ENCODE measurements around the gene TTC14. TPM values are rescaled to one million over a fixed set of nuclear protein-coding genes. Genes with fewer than 3 reads are reported as not detected.

The TTC14 gene
- total and polyA plus RNA-seq, 2 of the 8 experiments (the other 6 are each of a cell fraction or from before 2014, with no cell fraction given): 10.2 to 22.3 TPM

DNA sequence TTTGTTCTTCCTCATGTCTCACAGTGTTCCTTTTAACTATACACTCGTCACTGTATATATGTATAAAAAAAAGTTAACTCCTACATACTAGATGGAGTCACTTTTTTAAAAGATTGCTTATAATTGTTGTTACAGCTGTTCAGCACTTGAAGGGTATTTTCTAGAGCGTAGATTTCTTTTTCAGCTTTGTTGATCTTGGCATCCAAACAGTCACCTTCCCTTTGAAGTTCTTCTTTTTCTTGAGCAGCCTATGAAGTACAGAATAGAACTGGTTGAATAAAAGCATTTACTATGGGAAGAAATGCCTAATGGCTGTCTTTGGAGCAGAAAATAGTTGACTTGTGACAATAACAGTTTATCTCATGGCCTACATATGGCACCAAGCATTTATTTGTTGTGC lies 17.8 kb downstream of the TTC14 start:
- no peak for FAIRE-seq
- H4K20me1 ChIP-seq (replicated peaks in 1 of 2; ENCODE audit: control insufficient read depth in 1 of 2, insufficient read depth in 2 of 2, low read length in 2 of 2): no peaks in the 10 kb centered on the region
- CTCF ChIA-PET (ENCODE audit: partially characterized antibody): no interaction called here
- TF ChIP-seq ASH2L (IDR thresholded peaks at IDR 0.05; ENCODE audit: low read length): no peak
- no peak for TF ChIP-seq BACH1 (IDR thresholded peaks at IDR 0.05; ENCODE audit: low read length)
- no peak for TF ChIP-seq CHD1 (IDR thresholded peaks at IDR 0.05; ENCODE audit: low read depth, low read length)
- TF ChIP-seq CBX5 (IDR thresholded peaks at IDR 0.05; ENCODE audit: low read depth, low read length): no peak
- no peak for TF ChIP-seq RFX5 (IDR thresholded peaks at IDR 0.05; ENCODE audit: borderline replicate concordance, low read depth, low read length)
- no peak for TF ChIP-seq KDM1A (IDR thresholded peaks at IDR 0.05; ENCODE audit: borderline replicate concordance, low read length)
- no peak for TF ChIP-seq SIN3A (conservative IDR thresholded peaks at IDR 0.05 in 1 of 2, IDR thresholded peaks at IDR 0.05 in 1 of 2; ENCODE audit: low read depth in 1 of 2, low read length in 2 of 2)
- no peak for TF ChIP-seq BRCA1 (IDR thresholded peaks at IDR 0.05; ENCODE audit: low read depth, low read length)
- no peak for TF ChIP-seq KDM4A (IDR thresholded peaks at IDR 0.05; ENCODE audit: low read depth, low read length, severe bottlenecking)
- no peak for TF ChIP-seq CEBPB (IDR thresholded peaks at IDR 0.05; ENCODE audit: low read depth, low read length)

More for the DNA sequence above, 17.8 kb downstream of the TTC14 start:
- no peak overlapping the region for H2AK5ac ChIP-seq (ENCODE audit: low read depth, low read length)
- H3K9me3 ChIP-seq (ENCODE audit: insufficient read depth in 2 of 2, low read depth in 1 of 2, low read length in 1 of 2): no peaks in the 10 kb centered on the region
- no peak overlapping the region for H2BK120ac ChIP-seq (replicated peaks; ENCODE audit: low read depth, low read length)
- no peak overlapping the region for H2BK12ac ChIP-seq (ENCODE audit: low read depth, low read length)
- H3K27ac ChIP-seq (ENCODE audit: low read depth, low read length): no peak overlapping the region
- H3K36me3 ChIP-seq (ENCODE audit: control insufficient read depth in 2 of 4, insufficient read depth in 4 of 4, low read length in 3 of 4): 0 out of 8 replicates have a peak, but pooled peaks cover 0 to 3% (median 0%) of the 10 kb centered on the region in 4 experiments
- H3K4me3 ChIP-seq (ENCODE audit: extremely low read depth in 1 of 4, insufficient read depth in 2 of 4, low read depth in 3 of 4, low read length in 4 of 4): no peak overlapping the region
- H2BK5ac ChIP-seq (ENCODE audit: low read depth, low read length): no peak overlapping the region
- no peak overlapping the region for H4K8ac ChIP-seq (ENCODE audit: extremely low read depth, insufficient read depth, low read length)
- POLR2A ChIA-PET (ENCODE audit: partially characterized antibody): no interaction called here
- H4K5ac ChIP-seq (ENCODE audit: insufficient read length, low read depth, low read length): no peak overlapping the region
- H3K4ac ChIP-seq (replicated peaks; ENCODE audit: insufficient read length, low read depth, low read length): no peak overlapping the region
- 100% methylated on average over 2 of the region's 2 CpGs; no CpG with 5 or more reads in 1 of the 2 experiments for WGBS, 2 experiments (ENCODE audit: extremely low coverage in 1 of 2, insufficient coverage in 1 of 2, insufficient read length in 1 of 2, insufficient replicate concordance in 2 of 2, low coverage in 1 of 2, low lambda C conversion rate in 2 of 2, missing lambda C conversion rate in 1 of 2)
- no peaks in the 10 kb centered on the region for H3K79me1 ChIP-seq (ENCODE audit: low read depth, low read length)
- H3K9ac ChIP-seq (replicated peaks in 1 of 4; ENCODE audit: extremely low read depth in 1 of 4, low read depth in 3 of 4, low read length in 3 of 4): no peak overlapping the region
- H2BK15ac ChIP-seq (ENCODE audit: low read length): no peak overlapping the region
- H2BK20ac ChIP-seq (ENCODE audit: low read length): no peak overlapping the region
- H3K23me2 ChIP-seq (ENCODE audit: low read depth, low read length): no peaks in the 10 kb centered on the region
- H3K14ac ChIP-seq (ENCODE audit: insufficient read length): no peak overlapping the region
- H3K79me2 ChIP-seq (ENCODE audit: control insufficient read depth in 1 of 2, insufficient read depth in 2 of 2, low read length in 2 of 2): no peaks in the 10 kb centered on the region
- H3K56ac ChIP-seq (replicated peaks; ENCODE audit: insufficient read length, low read depth, low read length): no peak overlapping the region
- H3K4me1 ChIP-seq (replicated peaks in 1 of 4; ENCODE audit: control insufficient read depth in 3 of 4, insufficient read depth in 4 of 4, low read length in 3 of 4): no peaks in the 10 kb centered on the region
- H3K27me3 ChIP-seq (replicated peaks in 1 of 4; ENCODE audit: control insufficient read depth in 3 of 4, extremely low read depth in 1 of 4, insufficient read depth in 3 of 4, low read length in 3 of 4): no peaks in the 10 kb centered on the region
- no peak for DNase-seq (ENCODE audit: low read depth in 1 of 2, low spot score in 2 of 2)
- H3K18ac ChIP-seq (ENCODE audit: extremely low read depth, low read length): no peak overlapping the region
- H3K4me2 ChIP-seq (ENCODE audit: insufficient read depth in 1 of 2, low read depth in 2 of 2, low read length in 2 of 2): no peak overlapping the region
- no peak overlapping the region for H2AFZ ChIP-seq (ENCODE audit: low read length)
- no peak overlapping the region for H4K91ac ChIP-seq (replicated peaks; ENCODE audit: insufficient read length, low read length)
- H3K23ac ChIP-seq (ENCODE audit: insufficient read length): no peak overlapping the region
